ENCODE results near the gene CLDN19.
"Not testable (repeated sequence)": the region's sequence is repeated elsewhere in the genome, so short reads cannot be mapped to it uniquely, and the experiment has no call there.

The CLDN19 gene

DNA sequence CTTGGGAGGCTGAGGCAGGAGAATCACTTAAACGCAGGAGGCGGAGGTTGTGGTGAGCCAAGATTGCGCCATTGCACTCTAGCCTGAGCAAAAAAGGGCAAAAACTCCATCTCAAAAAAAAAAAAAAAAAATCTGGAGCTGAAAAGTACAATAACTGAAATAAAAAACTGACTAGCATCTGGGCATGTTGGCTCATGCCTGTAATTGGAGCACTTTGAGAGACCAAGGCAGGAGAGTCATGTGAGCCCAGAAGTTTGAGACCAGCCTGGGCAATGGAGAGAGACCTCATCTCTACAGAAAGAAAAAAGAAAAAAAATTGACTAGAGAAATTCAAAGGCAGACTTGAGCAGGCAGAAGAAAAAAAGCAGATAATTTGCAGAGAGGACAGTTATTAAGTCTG lies 18.1 kb downstream of the CLDN19 start:
- no peak for DNase-seq (ENCODE audit: low spot score)
- Histone ChIP-seq H3K4me3 (ENCODE audit: severe bottlenecking) (no peak overlapping the region), H3K27ac (ENCODE audit: poor library complexity, severe bottlenecking) (no peak overlapping the region), H3K27me3 (ENCODE audit: insufficient read depth, poor library complexity, severe bottlenecking) (no peaks in the 10 kb centered on the region), H3K36me3 (ENCODE audit: low read depth) (no peaks in the 10 kb centered on the region), H3K9me3 (ENCODE audit: severe bottlenecking) (no peaks in the 10 kb centered on the region), H3K4me1 (ENCODE audit: insufficient read depth, poor library complexity, severe bottlenecking) (no peaks in the 10 kb centered on the region)
- no peak for TF ChIP-seq CTCF (IDR thresholded peaks at IDR 0.05; ENCODE audit: poor library complexity, severe bottlenecking)
- no peak for ATAC-seq (ENCODE audit: low read depth)

DNA sequence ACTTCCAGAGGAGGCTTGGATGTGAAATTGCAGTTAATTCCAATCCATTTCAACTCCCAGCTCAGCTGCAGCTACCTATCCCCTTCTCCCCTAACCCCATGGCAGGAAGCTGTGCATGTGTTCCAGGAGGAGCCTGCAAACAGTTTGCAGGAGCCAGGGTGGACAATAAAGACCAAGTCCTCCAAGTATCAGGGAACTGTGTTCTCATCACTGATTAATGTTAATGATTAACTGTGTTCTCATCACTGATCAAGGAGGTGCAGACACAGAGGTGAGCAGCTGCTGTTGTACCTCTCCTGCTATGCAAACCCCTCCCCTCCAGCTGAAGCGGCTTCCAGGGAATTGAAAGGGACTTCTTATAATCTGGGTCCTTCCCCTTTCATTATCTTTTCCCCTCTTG lies 19.2 kb downstream of the CLDN19 start:
- Histone ChIP-seq H3K9me3 (ENCODE audit: severe bottlenecking) (no peaks in the 10 kb centered on the region), H3K4me3 (ENCODE audit: severe bottlenecking) (no peak overlapping the region), H3K27me3 (ENCODE audit: insufficient read depth, poor library complexity, severe bottlenecking) (no peaks in the 10 kb centered on the region), H3K4me1 (ENCODE audit: insufficient read depth, poor library complexity, severe bottlenecking) (no peaks in the 10 kb centered on the region), H3K27ac (ENCODE audit: poor library complexity, severe bottlenecking) (no peak overlapping the region), H3K36me3 (ENCODE audit: low read depth) (no peaks in the 10 kb centered on the region)
- TF ChIP-seq CTCF (IDR thresholded peaks at IDR 0.05; ENCODE audit: poor library complexity, severe bottlenecking), result no peak
- ATAC-seq (ENCODE audit: low read depth), result no peak
- no peak for DNase-seq (ENCODE audit: low spot score)

DNA sequence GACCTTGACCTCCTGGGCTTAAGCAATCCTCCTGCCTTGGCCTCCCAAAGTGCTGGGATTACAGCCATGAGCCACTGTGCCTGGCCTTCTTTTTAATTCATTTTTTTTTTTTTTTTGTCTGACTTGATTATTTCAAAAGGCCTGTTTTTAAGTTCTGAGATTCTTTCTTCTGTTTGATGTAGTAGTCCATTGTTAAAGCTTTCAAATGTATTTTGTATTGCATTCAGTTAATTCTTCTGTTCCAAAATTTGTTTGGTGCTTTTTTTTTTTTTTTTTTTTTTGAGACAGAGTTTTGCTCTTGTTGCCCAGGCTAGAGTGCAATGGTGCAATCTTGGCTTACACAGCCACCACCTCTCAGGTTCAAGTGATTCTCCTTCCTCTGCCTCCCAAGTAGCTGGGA lies 25.6 kb downstream of the CLDN19 start:
- H3K27ac ChIP-seq (ENCODE audit: poor library complexity, severe bottlenecking); ATAC-seq (ENCODE audit: low read depth); H3K4me1 ChIP-seq (ENCODE audit: insufficient read depth, poor library complexity, severe bottlenecking); DNase-seq (ENCODE audit: low spot score); H3K27me3 ChIP-seq (ENCODE audit: insufficient read depth, poor library complexity, severe bottlenecking); H3K4me3 ChIP-seq (ENCODE audit: severe bottlenecking): not testable (repeated sequence)
- H3K9me3 ChIP-seq (ENCODE audit: severe bottlenecking), result peaks cover 11% of the 10 kb centered on the region
- H3K36me3 ChIP-seq (ENCODE audit: low read depth), result peaks cover 36% of the 10 kb centered on the region

GRCh38 chr1:42713293-42713692 lies 26.7 kb downstream of the CLDN19 start:
- TF ChIP-seq CTCF (IDR thresholded peaks at IDR 0.05; ENCODE audit: poor library complexity, severe bottlenecking), result no peak
- peaks cover 37% of the 10 kb centered on the region for H3K36me3 ChIP-seq (ENCODE audit: low read depth)
- no peaks in the 10 kb centered on the region for H3K27me3 ChIP-seq (ENCODE audit: insufficient read depth, poor library complexity, severe bottlenecking)
- DNase-seq (ENCODE audit: low spot score), result no peak
- peaks cover 11% of the 10 kb centered on the region for H3K9me3 ChIP-seq (ENCODE audit: severe bottlenecking)
- H3K4me3 ChIP-seq (ENCODE audit: severe bottlenecking), result no peak overlapping the region
- no peaks in the 10 kb centered on the region for H3K4me1 ChIP-seq (ENCODE audit: insufficient read depth, poor library complexity, severe bottlenecking)
- no peak for ATAC-seq (ENCODE audit: low read depth)
- no peak overlapping the region for H3K27ac ChIP-seq (ENCODE audit: poor library complexity, severe bottlenecking)

GRCh38 chr1:42712808-42713207 lies 27.2 kb downstream of the CLDN19 start:
- not testable (repeated sequence) for DNase-seq (ENCODE audit: low spot score); ATAC-seq (ENCODE audit: low read depth); H3K27ac ChIP-seq (ENCODE audit: poor library complexity, severe bottlenecking); H3K27me3 ChIP-seq (ENCODE audit: insufficient read depth, poor library complexity, severe bottlenecking); H3K4me3 ChIP-seq (ENCODE audit: severe bottlenecking); H3K4me1 ChIP-seq (ENCODE audit: insufficient read depth, poor library complexity, severe bottlenecking)
- Histone ChIP-seq H3K36me3 (ENCODE audit: low read depth) (peaks cover 39% of the 10 kb centered on the region), H3K9me3 (ENCODE audit: severe bottlenecking) (peaks cover 11% of the 10 kb centered on the region)

GRCh38 chr1:42703888-42704464 lies 36.1 kb downstream of the CLDN19 start:
- H3K4me1 ChIP-seq (ENCODE audit: insufficient read depth, poor library complexity, severe bottlenecking), result no peaks in the 10 kb centered on the region
- no peak overlapping the region for H3K27ac ChIP-seq (ENCODE audit: poor library complexity, severe bottlenecking)
- no peak for TF ChIP-seq CTCF (IDR thresholded peaks at IDR 0.05; ENCODE audit: poor library complexity, severe bottlenecking)
- H3K27me3 ChIP-seq (ENCODE audit: insufficient read depth, poor library complexity, severe bottlenecking), result no peaks in the 10 kb centered on the region
- H3K9me3 ChIP-seq (ENCODE audit: severe bottlenecking), result no peaks in the 10 kb centered on the region
- H3K4me3 ChIP-seq (ENCODE audit: severe bottlenecking), result no peak overlapping the region
- DNase-seq (ENCODE audit: low spot score), result no peak
- H3K36me3 ChIP-seq (ENCODE audit: low read depth), result peaks cover 87% of the 10 kb centered on the region
- no peak for ATAC-seq (ENCODE audit: low read depth)
